Panc1 (cell line): ENCODE data around the gene ALDH3A1. TPM values are rescaled to one million over a fixed set of nuclear protein-coding genes. Genes with fewer than 3 reads are reported as not detected.

Source experiments
- ATAC-seq: fragments of 200-7000 bp; cut with Tn5 transposase; 2 replicates; pipeline ENCODE4 v1.9.1; 2020; ENCODE audit warnings: mild to moderate bottlenecking, moderate library complexity
- BruUV-seq: library from RNA; stranded (reverse); fragments of 400-500 nt; replicated peaks from 2 replicates; lab custom pipeline; 2021; lab: Mats Ljungman, UMichigan
- CTCF ChIA-PET: fragments of 300-600 bp; sonication (Branson Sonifier 250); formaldehyde crosslinking; loops from one replicate; lab custom pipeline; 2022; ENCODE audit warnings: antibody characterized with exemption; lab: Charles Lee
- POLR2A ChIA-PET: fragments of 300-600 bp; sonication (Branson Sonifier 250); formaldehyde crosslinking; loops from one replicate; lab custom pipeline; 2022; ENCODE audit warnings: antibody characterized with exemption; lab: Charles Lee
- DNase-seq: peaks from one replicate; pipeline ENCODE4 v3.0.0-alpha.2; 2010; ENCODE audit warnings: low read depth, low spot score
- H3K27ac ChIP-seq: 2 replicates; pipeline ENCODE4 v1.5.1; 2011; ENCODE audit warnings: mild to moderate bottlenecking, low read length, inconsistent platforms
- H3K27me3 ChIP-seq: fragments of 200-500 bp; sonication (Bioruptor generic); 2 replicates; pipeline ENCODE4 v1.6.0; 2014; ENCODE audit warnings: low read length, inconsistent platforms; ENCODE audit not compliant: control insufficient read depth, insufficient read depth
- H3K36me3 ChIP-seq: fragments of 200-500 bp; sonication (Bioruptor generic); 2 replicates; pipeline ENCODE4 v1.5.1; 2014; ENCODE audit warnings: inconsistent platforms, mild to moderate bottlenecking, low read length, moderate library complexity; ENCODE audit not compliant: control insufficient read depth, insufficient read depth
- H3K4me1 ChIP-seq: 2 replicates; pipeline ENCODE4 v1.5.1; 2011; ENCODE audit warnings: inconsistent platforms, mild to moderate bottlenecking, low read length, moderate library complexity; ENCODE audit not compliant: control insufficient read depth, insufficient read depth
- H3K4me3 ChIP-seq, 2 experiments: 2 replicates each; pipeline ENCODE4 v1.5.1; 2011 to 2012; ENCODE audit warnings: low read depth in 2 of 2, low read length in 2 of 2, mild to moderate bottlenecking in 2 of 2, inconsistent platforms in 1 of 2, moderate library complexity in 1 of 2
- H3K9me3 ChIP-seq: fragments of 200-500 bp; sonication (Bioruptor generic); 2 replicates; pipeline ENCODE4 v1.5.1; 2014; ENCODE audit warnings: low read depth, mild to moderate bottlenecking, inconsistent platforms, low read length, moderate library complexity; ENCODE audit not compliant: control insufficient read depth, insufficient read depth
- POLR2AphosphoS5 ChIP-seq: IDR thresholded peaks from 2 replicates; pipeline ENCODE4 v1.6.1; 2012; ENCODE audit warnings: mild to moderate bottlenecking, low read depth, low read length, moderate library complexity
- SIN3A ChIP-seq: IDR thresholded peaks from 2 replicates; pipeline ENCODE4 v1.6.1; 2012; ENCODE audit warnings: low read depth, mild to moderate bottlenecking, low read length, moderate library complexity, borderline replicate concordance; ENCODE audit not compliant: insufficient read depth
- TCF7L2 ChIP-seq: IDR thresholded peaks from 2 replicates; pipeline ENCODE4 v1.6.1; 2011; ENCODE audit warnings: mild to moderate bottlenecking, low read depth, low read length, inconsistent platforms
- in situ Hi-C: cut with HindIII; loops from 2 replicates; pipeline ENCODE4 v1.10.0; 2016; ENCODE audit warnings: low sequenced_read_pairs, low pct_unique_long_range_greater_than_20kb
- intact Hi-C: fragments of 100-400 bp; cut with micrococcal nuclease; formaldehyde crosslinking; loops from one replicate; pipeline ENCODE4 v1.10.0; 2022; ENCODE audit not compliant: unreplicated experiment
- total RNA-seq: library from RNA; stranded (reverse); gene quantifications from one replicate; pipeline ENCODE4 v1.2.1, GENCODE V29; 2021; ENCODE audit not compliant: unreplicated experiment
- TF ChIP-seq, protein P1 (sequence below), 2 experiments: IDR thresholded peaks; 2 replicates each; pipeline ENCODE4 v1.6.1; 2011 to 2012; ENCODE audit warnings: low read depth in 2 of 2, control low read depth in 1 of 2, low read length in 1 of 2, mild to moderate bottlenecking in 1 of 2, moderate library complexity in 1 of 2; ENCODE audit not compliant: insufficient read depth in 1 of 2
- TF ChIP-seq, protein P2 (sequence below): fragments of 450-650 bp; IDR thresholded peaks from 2 replicates; pipeline ENCODE4 v1.5.1; 2017; ENCODE audit warnings: mild to moderate bottlenecking

Gene ALDH3A1
- total RNA-seq, 1 experiment from 2014 or later = 0.21 TPM

DNA sequence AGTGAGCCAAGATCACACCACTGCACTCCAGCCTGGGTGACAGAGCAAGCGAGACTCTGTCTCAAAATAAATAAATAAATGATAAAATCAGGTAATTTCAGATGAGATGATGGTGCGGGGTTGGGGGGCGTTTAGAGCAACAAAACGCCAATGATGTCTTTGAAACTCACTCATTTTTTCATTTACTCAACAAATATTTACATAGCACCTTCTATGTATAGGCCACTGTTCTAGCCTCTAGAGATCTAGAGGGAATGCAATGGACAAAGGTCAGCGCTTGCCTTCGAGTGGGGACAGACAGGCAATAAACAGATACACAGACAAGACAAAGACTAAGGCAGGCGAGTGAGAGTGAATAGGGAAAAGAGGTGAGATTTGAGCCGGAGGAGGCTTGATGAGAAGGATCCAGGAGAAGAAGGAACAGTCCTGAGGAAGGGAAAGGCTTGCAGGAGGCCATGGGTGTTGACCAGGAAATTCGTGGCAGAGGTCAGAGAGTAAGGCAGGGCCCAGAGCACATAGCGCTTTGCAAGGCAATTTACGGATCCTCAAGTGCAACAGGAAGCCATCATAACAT, 14.1 kb downstream of the ALDH3A1 start:
- POLR2A ChIA-PET = no interaction called here
- Histone ChIP-seq H3K27ac (no peak overlapping the region), H3K4me3 (no peak overlapping the region), H3K4me1 (no peaks in the 10 kb centered on the region), H3K9me3 (no peaks in the 10 kb centered on the region), H3K27me3 (no peaks in the 10 kb centered on the region), H3K36me3 (no peaks in the 10 kb centered on the region)
- no peak for DNase-seq
- no peak for ATAC-seq
- BruUV-seq = no TSS peak
- intact Hi-C loops (no loop called here), in situ Hi-C loops (no loop called here)
- CTCF ChIA-PET = interaction anchor here (0.7 kb wide), 1 partner anchor 15 kb away, joined by 3 read pairs; no protein-coding TSS in a partner anchor
- TF ChIP-seq TCF7L2 = no peak
- no peak for TF ChIP-seq POLR2AphosphoS5
- TF ChIP-seq, protein P1, sequence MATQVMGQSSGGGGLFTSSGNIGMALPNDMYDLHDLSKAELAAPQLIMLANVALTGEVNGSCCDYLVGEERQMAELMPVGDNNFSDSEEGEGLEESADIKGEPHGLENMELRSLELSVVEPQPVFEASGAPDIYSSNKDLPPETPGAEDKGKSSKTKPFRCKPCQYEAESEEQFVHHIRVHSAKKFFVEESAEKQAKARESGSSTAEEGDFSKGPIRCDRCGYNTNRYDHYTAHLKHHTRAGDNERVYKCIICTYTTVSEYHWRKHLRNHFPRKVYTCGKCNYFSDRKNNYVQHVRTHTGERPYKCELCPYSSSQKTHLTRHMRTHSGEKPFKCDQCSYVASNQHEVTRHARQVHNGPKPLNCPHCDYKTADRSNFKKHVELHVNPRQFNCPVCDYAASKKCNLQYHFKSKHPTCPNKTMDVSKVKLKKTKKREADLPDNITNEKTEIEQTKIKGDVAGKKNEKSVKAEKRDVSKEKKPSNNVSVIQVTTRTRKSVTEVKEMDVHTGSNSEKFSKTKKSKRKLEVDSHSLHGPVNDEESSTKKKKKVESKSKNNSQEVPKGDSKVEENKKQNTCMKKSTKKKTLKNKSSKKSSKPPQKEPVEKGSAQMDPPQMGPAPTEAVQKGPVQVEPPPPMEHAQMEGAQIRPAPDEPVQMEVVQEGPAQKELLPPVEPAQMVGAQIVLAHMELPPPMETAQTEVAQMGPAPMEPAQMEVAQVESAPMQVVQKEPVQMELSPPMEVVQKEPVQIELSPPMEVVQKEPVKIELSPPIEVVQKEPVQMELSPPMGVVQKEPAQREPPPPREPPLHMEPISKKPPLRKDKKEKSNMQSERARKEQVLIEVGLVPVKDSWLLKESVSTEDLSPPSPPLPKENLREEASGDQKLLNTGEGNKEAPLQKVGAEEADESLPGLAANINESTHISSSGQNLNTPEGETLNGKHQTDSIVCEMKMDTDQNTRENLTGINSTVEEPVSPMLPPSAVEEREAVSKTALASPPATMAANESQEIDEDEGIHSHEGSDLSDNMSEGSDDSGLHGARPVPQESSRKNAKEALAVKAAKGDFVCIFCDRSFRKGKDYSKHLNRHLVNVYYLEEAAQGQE (IDR thresholded peaks at IDR 0.05; ENCODE audit: insufficient read depth in 1 of 2, low read depth in 2 of 2, low read length in 1 of 2) = no peak
- no peak for TF ChIP-seq SIN3A
- TF ChIP-seq, protein P2, sequence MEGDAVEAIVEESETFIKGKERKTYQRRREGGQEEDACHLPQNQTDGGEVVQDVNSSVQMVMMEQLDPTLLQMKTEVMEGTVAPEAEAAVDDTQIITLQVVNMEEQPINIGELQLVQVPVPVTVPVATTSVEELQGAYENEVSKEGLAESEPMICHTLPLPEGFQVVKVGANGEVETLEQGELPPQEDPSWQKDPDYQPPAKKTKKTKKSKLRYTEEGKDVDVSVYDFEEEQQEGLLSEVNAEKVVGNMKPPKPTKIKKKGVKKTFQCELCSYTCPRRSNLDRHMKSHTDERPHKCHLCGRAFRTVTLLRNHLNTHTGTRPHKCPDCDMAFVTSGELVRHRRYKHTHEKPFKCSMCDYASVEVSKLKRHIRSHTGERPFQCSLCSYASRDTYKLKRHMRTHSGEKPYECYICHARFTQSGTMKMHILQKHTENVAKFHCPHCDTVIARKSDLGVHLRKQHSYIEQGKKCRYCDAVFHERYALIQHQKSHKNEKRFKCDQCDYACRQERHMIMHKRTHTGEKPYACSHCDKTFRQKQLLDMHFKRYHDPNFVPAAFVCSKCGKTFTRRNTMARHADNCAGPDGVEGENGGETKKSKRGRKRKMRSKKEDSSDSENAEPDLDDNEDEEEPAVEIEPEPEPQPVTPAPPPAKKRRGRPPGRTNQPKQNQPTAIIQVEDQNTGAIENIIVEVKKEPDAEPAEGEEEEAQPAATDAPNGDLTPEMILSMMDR = no peak

DNA sequence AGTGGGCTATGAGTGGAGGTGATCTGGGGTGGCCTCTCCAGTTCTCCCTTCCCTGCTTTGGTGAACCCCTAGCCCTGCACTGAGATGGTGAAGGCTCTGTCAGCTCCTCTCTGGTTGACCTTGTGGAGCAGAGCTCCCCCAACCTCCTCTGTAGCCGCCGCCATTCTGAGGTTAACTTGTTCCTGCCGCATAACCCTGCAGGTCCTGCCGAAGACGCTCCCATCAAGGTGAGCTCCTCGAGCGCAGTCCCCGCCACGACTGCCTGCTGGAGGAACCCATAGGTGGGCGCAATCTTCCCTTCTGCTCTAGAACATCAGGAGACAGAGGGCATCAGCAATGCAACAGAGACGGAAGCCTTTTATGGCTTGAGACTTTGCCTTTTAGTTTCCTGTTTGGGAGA, 16.5 kb downstream of the ALDH3A1 start:
- no peak overlapping the region for H3K27ac ChIP-seq
- no peak overlapping the region for H3K4me3 ChIP-seq
- ChIA-PET POLR2A (no interaction called here), CTCF (no interaction called here)
- ATAC-seq (no peak), DNase-seq (no peak)
- H3K27me3 ChIP-seq = no peaks in the 10 kb centered on the region
- H3K9me3 ChIP-seq = no peaks in the 10 kb centered on the region
- intact Hi-C loops = no loop called here
- no peaks in the 10 kb centered on the region; the same call in 1 of the 2 replicates for H3K4me1 ChIP-seq
- no peaks in the 10 kb centered on the region for H3K36me3 ChIP-seq
- in situ Hi-C loops = no loop called here
- no TSS peak for BruUV-seq
- TF ChIP-seq TCF7L2 = no peak
- TF ChIP-seq SIN3A = no peak
- TF ChIP-seq, protein P1 (IDR thresholded peaks at IDR 0.05; ENCODE audit: insufficient read depth in 1 of 2, low read depth in 2 of 2, low read length in 1 of 2) = no peak
- TF ChIP-seq, protein P2 = no peak
- TF ChIP-seq POLR2AphosphoS5 = no peak
